GM19043 (cell line): ENCODE data around the gene WIPF2.
"Not testable (repeated sequence)": the region's sequence is repeated elsewhere in the genome, so short reads cannot be mapped to it uniquely, and the experiment has no call there.

ENCODE experiments used
- ATAC-seq: cut with Tn5 transposase; IDR thresholded peaks from one replicate; pipeline ENCODE4 v1.9.1; 2021; ENCODE audit warnings: low read depth; ENCODE audit not compliant: unreplicated experiment

WIPF2 gene

DNA sequence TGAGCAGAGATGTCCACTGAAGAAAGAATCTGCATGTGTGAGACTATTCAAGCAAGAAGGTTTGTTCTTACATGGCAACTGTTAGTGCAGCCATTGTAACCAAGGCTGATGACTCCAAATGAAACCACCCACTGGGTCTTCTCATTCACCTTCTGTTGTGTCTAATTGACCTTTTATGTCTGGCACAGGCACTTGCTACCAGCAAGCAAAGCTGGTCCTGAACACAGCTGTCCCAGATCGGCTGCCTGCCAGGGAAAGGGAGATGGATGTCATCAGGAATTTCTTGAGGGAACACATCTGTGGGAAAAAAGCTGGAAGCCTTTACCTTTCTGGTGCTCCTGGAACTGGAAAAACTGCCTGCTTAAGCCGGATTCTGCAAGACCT, 72.2 kb downstream of the WIPF2 start:
- no peak for ATAC-seq

DNA sequence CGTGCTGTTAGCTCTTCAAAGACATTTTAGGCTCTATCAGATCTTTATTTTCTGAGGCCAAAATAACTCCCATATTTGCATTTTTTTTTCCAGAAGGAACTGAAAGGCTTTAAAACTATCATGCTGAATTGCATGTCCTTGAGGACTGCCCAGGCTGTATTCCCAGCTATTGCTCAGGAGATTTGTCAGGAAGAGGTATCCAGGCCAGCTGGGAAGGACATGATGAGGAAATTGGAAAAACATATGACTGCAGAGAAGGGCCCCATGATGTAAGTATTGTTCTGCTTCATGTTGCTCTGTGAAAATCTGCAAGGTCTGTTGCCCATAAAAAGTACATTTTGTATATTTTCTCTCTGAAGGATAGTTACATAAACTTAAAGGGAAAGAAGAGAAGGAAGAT, 74.3 kb downstream of the WIPF2 start:
- ATAC-seq: no peak

DNA sequence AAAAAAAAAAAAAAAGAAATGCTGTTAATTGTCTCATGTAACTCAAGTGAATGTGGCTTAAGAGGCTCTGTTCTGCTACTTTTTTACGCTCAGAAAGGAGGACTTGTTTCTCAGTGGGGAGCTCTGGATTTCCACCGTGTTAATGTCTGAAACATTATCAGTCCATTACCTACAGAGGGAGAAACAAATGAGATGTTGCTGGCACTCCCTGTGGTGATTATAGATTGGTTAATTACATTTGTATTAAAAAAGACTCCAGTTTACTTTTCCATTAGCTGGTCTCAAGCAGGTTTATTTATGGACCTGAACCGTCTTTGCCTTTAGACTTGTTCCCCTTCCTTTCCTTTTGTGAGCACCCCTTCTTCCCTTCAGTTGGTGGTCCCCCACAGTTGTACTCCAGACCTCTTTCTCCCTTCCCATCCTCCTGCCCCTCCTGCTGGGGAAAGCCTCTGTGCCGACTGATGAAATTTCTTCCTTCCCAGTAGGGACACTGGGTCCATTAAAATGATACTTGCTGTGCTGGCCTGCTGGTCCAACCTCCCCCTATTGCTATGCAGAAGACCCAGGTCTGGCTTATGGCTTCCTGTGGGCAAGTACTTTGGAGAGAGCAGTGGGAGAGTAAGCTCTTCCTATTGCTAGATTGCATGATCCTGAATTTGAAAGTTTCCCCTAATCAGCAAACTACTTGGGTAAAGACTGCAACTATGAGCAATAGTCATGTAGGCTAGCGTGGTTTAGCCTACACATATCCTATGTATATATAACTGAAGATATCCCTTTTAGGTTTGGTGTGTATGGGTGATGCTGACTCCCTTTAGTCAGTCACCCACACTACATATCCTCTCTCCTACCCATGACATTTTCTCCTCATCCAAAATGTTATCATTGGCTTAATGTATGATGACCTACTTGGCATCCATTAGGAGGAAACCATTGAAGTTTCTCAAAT, 76.7 kb downstream of the WIPF2 start:
- ATAC-seq: no peak

DNA sequence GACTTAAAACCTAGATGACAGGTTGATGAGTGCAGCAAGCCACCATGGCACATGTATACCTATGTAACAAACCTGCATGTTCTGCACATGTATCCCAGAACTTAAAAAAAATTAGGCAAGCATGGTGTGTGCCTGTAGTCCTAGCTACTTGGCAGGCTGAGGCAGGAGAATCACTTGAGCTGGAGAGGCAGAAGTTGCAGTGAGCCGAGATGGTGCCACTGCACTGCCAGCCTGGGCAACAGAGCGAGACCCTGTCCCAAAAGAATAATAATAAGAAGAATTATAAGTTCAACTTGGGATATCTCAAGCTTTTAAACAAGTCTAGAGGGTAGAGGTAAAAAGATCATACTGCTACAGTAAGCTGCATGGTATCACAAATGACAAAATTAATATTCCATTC, 78.4 kb downstream of the WIPF2 start:
- no peak for ATAC-seq

DNA sequence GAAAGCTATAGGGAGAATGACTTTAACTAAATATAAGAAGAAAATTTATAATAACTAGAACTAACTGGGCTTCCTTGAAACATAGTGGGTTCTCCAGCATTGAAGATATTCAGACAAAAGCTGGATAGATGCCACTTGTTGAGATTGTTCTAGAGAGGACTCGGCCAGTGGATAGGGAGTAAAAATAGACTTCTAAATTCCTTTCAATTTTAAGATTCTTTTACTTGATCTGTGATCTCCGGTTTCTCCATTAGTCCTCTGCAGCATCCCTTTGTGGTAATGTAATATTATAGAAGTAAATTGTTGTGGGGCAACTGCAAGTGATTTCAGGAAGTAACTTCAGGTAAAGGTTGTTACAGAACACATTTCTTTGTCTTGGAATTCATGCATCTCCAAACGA, 79.6 kb downstream of the WIPF2 start:
- no peak for ATAC-seq

DNA sequence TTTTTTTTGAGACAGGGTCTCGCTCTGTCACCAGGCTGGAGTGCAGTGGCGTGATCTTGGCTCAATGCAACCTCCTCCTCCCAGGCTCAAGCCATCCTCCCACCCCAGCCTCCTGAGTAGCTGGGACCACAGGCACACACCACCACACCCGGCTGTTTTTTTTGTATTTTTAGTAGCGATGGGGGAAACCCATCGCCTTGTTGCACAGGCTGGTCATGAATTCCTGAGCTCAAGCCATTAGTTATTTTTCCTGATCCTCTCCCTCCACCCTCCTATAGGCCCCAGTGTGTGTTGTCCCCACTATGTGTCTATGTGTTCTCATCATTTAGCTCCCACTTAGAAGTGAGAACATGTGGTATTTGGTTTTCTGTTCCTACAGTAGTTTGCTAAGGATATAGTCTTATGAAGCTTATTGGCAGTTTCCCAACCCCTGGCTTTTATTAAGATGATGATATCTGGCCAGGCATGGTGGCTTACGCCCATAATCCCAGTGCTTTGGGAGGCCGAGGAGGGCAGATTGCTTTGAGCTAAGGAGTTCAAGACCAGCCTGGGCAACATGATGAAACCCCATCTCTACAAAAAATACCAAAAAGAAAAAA, 80.2 kb downstream of the WIPF2 start:
- not testable (repeated sequence) for ATAC-seq

DNA sequence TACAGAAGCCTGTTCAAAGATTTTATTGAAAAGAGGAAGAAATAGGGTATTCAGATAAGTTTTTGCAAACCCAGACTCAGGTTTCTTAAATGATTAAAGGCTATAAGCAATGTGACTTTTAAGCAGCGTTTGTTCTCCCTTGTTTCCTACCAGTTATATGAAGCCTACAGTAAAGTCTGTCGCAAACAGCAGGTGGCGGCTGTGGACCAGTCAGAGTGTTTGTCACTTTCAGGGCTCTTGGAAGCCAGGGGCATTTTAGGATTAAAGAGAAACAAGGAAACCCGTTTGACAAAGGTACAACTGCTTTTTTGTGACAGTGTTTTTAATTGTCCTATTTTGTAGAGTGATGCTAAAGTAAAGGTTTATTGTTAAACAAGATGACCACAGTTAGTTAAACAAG, 82.2 kb downstream of the WIPF2 start:
- no peak for ATAC-seq

DNA sequence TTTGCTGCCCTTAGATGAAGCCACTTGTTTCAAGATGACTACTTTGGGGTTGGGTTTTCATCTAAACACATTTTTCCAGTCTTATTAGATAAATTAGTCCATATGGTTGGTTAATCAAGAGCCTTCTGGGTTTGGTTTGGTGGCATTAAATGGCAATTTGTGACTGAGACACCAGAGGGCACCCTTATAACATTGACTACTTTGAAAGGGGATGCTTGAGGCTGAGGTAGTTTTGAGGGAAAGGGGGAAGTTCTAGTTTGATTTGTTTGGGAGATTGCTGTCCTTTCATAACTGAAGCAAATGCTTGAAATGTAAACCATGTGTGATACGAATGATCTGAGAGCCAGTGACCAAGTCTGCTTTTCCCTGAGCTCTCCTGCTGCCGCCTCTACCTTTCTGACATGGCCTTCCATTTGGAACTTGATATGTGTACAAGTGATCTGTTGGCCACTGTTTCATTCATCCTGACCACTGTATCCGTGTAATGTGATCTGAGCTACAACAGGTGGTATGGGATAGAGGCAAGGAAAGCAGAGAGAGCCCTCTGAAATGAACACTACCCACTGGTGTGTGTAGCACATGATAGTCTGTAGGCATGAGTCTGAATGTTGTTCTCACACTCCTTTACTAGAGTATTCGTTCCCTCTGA, 84.0 kb downstream of the WIPF2 start:
- no peak for ATAC-seq

DNA sequence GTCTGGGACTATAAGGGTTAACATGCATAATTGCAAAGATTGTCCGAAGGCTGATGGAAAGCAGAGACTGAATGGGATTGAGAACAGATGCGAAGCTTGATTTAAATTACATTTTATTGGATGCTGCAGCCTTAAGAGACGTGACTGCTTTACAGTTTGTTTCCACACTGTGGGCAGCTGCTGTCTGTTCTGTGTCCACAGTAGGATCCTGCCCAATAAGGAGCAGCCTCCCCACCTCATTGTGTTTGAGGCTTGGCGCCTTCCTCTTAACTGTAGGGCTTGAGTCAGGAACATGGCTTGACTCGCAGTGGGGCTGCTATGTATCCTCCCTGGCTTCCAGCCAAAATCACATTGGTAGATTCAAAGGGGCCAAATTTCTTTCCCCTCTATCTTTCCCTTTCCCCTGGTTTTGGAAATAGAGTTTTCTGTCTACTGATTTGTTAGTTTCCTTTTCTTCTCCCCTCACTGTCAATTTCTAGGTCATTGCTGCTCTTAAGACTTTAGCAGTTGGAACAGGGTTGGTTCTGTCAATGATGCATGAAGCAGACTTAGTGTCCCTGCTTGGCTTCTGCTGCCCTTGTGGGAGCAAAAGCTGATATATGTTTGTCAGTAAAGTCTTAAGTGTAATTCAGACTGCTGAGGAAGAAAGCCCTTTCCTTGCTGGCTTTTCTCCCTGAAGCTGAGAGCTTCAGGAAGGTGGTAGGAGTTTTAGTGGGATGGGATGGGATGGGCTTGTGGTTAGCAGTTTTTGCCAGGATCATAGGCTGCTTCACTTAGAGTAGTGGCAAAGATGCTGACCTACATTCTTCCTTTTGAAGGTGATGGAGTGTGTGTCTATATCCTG, 84.8 kb downstream of the WIPF2 start:
- ATAC-seq: no peak

DNA sequence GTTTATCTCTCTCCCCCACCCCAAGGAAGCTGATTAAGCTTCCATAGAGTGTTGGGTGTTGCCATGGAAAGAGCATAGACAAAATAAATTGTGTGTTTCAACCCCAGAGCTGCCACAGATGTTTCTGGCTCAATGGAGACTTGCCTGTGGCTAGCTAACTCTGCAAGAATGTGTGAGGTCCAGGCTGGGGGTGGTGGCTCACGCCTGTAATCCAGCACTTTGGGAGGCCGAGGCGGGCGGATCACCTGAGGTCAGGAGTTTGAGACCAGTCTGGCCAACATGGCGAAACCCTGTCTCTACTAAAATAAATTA, 85.4 kb downstream of the WIPF2 start:
- ATAC-seq: not testable (repeated sequence)

DNA sequence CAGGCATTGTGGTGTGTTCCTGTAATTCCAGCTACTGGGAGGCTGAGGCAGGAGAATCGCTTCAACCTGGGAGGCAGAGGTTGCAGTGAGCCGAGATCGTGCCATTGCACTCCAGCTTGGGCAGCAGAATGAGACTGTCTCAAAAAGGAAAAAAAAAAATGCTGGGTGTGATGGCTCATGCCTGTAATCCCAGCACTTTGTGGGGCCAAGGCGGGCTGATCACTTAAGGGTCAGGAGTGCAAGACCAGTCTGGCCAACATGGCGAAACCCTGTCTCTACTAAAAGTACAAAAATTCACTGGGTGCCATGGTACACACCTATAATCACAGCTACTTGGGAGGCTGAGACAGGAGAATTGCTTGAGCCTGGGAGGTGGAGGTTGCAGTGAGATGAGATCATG, 85.8 kb downstream of the WIPF2 start:
- ATAC-seq: not testable (repeated sequence)

DNA sequence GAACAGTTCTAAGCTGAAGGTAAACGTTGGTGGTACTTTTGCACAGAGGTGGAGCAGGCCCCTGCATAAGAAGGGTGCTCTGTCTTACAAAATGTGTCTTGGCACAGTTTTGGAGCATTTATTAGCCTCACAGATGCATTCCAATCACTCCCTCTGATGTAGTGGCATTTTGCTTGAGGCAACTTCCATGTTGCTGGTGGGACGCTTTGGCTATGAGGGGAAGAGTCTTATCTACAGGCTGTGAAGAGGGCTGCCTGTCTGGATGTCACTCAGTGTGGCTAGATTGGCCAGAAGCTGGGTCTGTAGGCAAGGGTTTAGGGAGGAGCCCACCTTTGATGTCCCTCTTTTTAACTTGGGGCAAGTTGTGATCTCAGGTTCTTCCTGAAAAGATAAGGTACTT, 87.3 kb downstream of the WIPF2 start:
- no peak for ATAC-seq

DNA sequence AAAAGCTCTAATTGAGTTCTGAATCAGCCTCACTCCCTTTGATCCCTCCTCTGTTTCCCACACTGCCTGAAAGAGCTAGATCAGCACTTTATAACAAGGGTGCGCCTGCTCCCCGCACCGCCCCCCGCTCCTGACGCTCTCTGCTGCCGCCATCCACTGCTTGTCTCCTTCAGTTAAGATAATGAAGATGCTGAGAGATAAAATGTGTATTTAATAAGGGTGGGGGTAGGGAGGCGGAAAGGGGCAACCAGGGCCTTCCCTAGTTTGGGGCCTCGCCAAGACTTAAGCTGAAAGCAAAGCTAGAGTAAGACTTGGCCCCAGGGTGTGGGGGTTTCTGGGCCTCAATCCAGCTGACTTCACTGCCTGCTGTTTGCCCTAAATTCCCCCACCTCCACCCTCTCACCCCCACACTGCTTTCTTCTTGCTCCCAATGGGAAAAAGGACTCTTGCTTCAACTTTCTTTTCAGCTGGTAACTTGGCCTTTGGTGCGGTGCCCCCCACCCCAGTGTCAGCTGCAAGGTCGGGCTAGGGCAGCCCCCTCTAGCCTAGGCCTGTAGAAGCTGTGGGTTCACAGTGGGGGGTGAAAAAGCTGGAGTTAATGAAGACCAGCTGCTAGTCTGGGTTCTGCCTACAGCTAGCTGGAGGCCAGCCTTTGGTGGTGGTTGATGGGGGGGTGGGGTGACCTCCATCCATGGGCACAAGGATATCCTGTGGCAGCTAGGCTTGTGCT, 88.1 kb downstream of the WIPF2 start:
- ATAC-seq: no peak

DNA sequence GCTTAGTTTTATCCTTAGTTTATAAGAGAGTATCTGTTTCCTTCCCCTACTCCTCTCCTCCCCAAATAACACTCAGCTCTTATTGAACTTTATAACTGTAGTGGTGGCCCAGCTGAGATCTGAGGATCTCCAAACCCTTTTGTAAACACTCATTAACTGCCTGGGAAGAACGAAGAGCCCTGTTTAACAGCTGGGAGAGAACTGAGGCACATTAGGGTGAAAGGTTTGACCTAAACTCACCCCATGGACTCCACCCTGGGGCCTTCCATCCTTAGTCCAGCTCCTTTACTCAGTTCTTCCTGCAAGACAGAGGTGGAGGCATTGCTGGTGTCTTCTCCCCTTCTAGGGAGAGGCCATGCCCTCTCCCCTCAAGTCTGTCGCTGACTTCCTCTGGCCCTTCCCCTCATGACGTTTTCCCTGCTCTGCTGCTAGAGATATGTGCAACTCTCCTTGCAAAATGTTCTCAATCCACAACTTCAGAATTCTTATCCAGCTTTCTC, 88.7 kb downstream of the WIPF2 start:
- no peak for ATAC-seq

DNA sequence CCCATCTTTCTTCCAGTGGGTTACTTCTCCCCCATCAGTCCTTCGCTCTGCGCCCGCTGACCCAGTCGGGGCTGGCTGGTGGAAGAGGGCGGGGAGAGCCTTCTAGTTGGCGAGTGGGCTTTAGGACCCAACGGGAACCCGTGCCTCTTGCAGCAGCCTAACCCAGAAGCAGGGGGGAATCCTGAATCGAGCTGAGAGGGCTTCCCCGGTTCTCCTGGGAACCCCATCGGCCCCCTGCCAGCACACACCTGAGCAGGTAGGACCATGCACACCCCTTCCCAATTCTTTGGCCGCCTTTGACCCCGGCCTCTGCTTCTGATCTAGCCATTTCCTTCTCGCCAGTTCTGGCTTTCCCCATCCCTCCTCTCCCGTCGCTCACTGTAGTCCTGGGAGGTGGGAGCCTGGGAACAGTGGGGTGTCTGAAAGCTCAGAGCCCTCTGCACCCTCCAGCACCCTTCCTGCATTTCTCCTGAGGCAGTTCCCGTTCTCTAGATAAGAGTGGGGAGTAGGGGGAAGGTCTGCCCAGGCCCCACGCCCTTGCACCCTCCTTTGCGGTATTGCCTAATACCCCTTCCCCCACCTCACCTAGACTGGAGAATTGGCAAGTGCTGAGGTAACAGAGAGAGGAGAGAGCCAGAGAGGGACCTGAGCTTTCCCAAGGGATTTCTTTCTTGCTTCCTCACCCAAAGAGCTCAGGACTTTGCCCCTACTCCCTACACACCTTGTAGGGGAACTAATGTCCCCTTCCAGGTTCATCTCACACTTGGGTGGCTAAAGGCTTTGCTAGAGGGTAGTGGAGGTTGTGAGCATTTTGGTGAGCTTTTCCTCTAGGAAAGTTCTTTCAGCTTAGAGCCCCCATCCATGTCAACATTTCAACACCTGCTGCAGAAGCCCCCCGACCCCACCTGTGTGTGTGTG, 90.2 kb downstream of the WIPF2 start, which contains the start of gene RARA:
TSS of gene RARA (plus strand) at position 150 of the 918 bp plus-strand sequence. CDS start 22,039 bp downstream, outside the sequence.
- no peak for ATAC-seq

DNA sequence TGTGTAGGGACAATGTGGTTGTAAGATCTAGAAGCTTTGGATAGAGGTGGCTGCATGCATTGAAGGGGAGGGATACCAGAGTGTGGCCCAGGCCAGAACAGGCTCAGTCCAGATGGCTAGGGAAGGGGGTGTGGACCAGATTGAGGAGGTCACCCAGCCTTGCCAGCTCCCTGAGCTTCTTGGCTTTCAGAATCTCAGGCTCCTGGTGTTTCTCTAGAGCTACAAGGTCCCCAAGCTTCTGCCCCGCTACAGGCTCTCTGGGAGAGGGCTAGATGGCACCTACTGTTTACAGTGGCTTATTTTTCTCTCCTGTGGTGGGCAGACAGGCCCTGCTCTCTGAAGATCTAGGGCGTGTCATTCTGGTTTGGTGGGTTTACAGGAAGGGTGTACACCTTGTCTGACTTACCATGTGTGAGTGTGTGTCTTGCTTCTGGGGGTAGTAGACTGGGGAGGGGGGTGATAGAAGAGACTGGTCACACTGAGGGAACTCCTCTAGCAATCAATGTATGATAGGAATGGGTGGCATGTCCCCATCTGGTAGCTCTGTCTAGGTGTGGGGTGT, 90.9 kb downstream of the WIPF2 start:
- ATAC-seq: no peak

DNA sequence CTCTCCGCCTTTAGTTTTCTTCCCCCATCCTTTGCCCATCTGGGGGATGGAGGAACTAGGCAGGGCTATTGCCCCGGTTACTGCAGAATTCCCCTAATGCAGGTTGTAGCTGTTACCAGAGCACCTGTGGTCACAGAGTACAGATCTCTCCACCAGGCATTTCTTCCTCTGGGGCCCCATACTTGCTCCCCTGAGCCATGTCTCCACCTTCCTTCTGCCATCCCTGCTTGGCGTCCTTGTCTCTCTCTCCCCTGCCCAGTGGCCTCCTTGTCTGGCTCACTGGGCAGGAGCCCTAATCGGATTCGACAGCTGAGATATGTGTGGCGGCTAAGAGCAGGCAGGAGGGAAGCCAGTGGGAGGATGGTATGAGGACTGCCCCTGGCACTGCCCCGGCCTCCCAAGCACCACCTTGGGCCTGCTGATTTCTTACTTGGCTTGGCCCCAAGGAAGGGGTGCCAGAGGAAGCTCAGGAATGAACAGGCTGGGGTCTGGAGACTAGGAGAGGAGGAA, 91.8 kb downstream of the WIPF2 start:
- ATAC-seq: no peak

DNA sequence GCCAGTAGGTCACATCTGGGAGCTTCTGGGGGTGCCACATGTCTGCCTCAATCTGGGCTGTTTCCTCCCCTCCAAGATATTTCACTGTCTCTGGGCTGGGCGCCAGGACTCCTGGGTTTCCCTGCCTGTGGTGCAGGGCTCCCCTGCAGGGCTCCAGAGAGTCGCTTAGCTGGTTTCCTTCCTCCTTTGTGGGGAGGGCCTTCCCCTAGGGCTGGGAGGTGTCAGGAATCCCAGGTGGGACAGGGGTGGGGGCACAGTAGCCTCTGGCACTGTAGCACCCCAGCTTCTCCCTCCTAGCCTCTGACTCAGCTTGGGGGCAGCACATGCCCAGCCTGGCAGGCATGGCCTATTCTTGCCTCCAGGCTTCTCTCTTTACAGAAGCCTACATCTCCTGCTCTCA, 92.5 kb downstream of the WIPF2 start:
- no peak for ATAC-seq
